Adrenal gland (tissue), 5 donors: ENCODE measurements around the gene MYO5A.

ENCODE experiments used
- POLR2A ChIP-seq, 2 donors: fragments of 450-650 bp; IDR thresholded peaks; one replicate each; pipeline ENCODE4 v1.6.1; 2017; ENCODE audit warnings: antibody characterized with exemption in 2 of 2, mild to moderate bottlenecking in 2 of 2, moderate library complexity in 1 of 2
- TF ChIP-seq, protein P1 (sequence below), 6 experiments: fragments of 450-650 bp in 4 of 6; fragments of 200-600 bp in 2 of 6; sonication (generic) in 1 of 6; IDR thresholded peaks; 1 replicate in 5 of 6; 2 replicates in 1 of 6; pipeline versions ENCODE4 v1.5.1 to v1.8.0; 2016 to 2021; ENCODE audit warnings: antibody characterized with exemption in 6 of 6, mild to moderate bottlenecking in 2 of 6, moderate library complexity in 1 of 6
- donor health status: DM: no; HTN: no; CAD: no.

DNA sequence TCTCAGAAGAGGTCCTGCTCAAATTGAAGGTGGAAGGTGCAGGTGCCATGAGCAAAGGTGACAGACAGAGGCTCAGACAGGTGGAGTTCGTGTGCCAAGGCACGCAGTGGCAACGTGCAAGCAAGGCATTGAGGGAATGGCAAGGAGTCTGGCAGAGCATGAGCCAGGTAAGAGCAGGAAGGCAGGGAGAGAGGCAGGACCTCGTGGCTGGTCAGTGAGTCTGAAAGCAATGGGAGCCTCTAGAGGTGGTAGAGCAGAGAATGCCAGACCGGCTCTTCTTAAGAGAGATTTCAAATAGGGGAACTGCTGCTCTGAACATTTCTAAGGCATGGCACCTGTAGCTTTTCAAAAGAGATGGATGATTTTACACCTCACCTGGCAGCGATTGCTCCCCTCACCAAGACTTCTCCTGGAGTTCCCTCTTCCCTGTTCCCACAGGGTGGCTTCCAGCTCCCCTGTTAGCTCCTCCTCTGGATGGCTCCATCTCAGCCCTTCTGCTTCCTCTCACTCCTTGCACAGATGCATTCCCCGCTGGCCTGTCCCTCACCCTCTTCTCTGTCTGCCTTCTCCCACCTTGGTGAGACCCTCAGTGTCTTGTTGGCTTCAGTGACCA, 235.8 kb downstream of the MYO5A start:
- TF ChIP-seq POLR2A (IDR thresholded peaks at IDR 0.05) = no peak
- TF ChIP-seq, protein P1, sequence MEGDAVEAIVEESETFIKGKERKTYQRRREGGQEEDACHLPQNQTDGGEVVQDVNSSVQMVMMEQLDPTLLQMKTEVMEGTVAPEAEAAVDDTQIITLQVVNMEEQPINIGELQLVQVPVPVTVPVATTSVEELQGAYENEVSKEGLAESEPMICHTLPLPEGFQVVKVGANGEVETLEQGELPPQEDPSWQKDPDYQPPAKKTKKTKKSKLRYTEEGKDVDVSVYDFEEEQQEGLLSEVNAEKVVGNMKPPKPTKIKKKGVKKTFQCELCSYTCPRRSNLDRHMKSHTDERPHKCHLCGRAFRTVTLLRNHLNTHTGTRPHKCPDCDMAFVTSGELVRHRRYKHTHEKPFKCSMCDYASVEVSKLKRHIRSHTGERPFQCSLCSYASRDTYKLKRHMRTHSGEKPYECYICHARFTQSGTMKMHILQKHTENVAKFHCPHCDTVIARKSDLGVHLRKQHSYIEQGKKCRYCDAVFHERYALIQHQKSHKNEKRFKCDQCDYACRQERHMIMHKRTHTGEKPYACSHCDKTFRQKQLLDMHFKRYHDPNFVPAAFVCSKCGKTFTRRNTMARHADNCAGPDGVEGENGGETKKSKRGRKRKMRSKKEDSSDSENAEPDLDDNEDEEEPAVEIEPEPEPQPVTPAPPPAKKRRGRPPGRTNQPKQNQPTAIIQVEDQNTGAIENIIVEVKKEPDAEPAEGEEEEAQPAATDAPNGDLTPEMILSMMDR (IDR thresholded peaks at IDR 0.05) = no peak
